Breast epithelium (tissue), 4 donors: Measurements from ENCODE around the gene TRIO. TPM values are rescaled to one million over a fixed set of nuclear protein-coding genes. Genes with fewer than 3 reads are reported as not detected.

Source experiments
- DNase-seq, 2 donors: peaks; one replicate each; pipeline ENCODE4 v3.0.0-alpha.2; 2019; ENCODE audit warnings: low spot score in 2 of 2
- H3K27ac ChIP-seq, 2 donors: fragments of 200-600 bp; sonication (generic) in 1 of 2; one replicate each; pipeline ENCODE4 v1.5.1; 2016 to 2019; ENCODE audit warnings: mild to moderate bottlenecking in 1 of 2
- H3K27me3 ChIP-seq, 2 donors: fragments of 200-600 bp; sonication (generic) in 1 of 2; one replicate each; pipeline versions ENCODE4 v1.5.1 to v1.6.0; 2017 to 2019; ENCODE audit warnings: control low read depth in 1 of 2, mild to moderate bottlenecking in 1 of 2
- H3K36me3 ChIP-seq: fragments of 200-600 bp; one replicate; pipeline ENCODE4 v1.5.1; 2019
- H3K4me1 ChIP-seq, 2 donors: fragments of 200-600 bp; sonication (generic); one replicate each; pipeline ENCODE4 v1.5.1; 2016 to 2019; ENCODE audit warnings: control low read depth in 1 of 2
- H3K4me3 ChIP-seq, 3 donors: fragments of 200-600 bp; sonication (generic); 1 replicate in 2 of 3; 2 replicates in 1 of 3; pipeline ENCODE4 v1.5.1; 2016 to 2019; ENCODE audit warnings: mild to moderate bottlenecking in 3 of 3, moderate library complexity in 2 of 3
- H3K9me3 ChIP-seq, 2 donors: fragments of 200-600 bp; sonication (generic) in 1 of 2; one replicate each; pipeline ENCODE4 v1.5.1; 2016 to 2019; ENCODE audit warnings: control low read depth in 1 of 2
- CTCF ChIP-seq, 3 donors: fragments of 450-650 bp; IDR thresholded peaks; one replicate each; pipeline ENCODE4 v1.5.1; 2016 to 2017; ENCODE audit warnings: antibody characterized with exemption in 3 of 3, mild to moderate bottlenecking in 3 of 3, moderate library complexity in 3 of 3
- POLR2A ChIP-seq: fragments of 450-650 bp; IDR thresholded peaks from one replicate; pipeline ENCODE4 v1.6.1; 2016; ENCODE audit warnings: antibody characterized with exemption, mild to moderate bottlenecking, moderate library complexity
- POLR2AphosphoS5 ChIP-seq, 3 donors: sonication (generic); formaldehyde crosslinking; IDR thresholded peaks; one replicate each; pipeline ENCODE4 v1.6.1; 2017; ENCODE audit warnings: antibody characterized with exemption in 3 of 3
- intact Hi-C: fragments of 100-400 bp; cut with DNase I; formaldehyde crosslinking; loops from one replicate; pipeline ENCODE4 v1.15.1; 2023; ENCODE audit warnings: low total_unique reads
- total RNA-seq, 3 donors: library from RNA; depleted of rRNA; stranded (reverse); fragments of >200 nt; gene quantifications; one replicate each; pipeline ENCODE4 v1.1.0, GENCODE V29; 2016

The TRIO gene
- total RNA-seq, 3 donors from 2014 or later = 191 to 209 (median 193) TPM

GRCh38 chr5:14440582-14441431 lies 297.7 kb downstream of the TRIO start:
- H3K27ac ChIP-seq = peak overlapping the region; percentile 71 to 79
- no peaks in the 10 kb centered on the region for H3K4me1 ChIP-seq
- TF ChIP-seq POLR2A (no peak), POLR2AphosphoS5 (IDR thresholded peaks at IDR 0.05) (peak in 1 of 3 donors; percentile 46), CTCF (IDR thresholded peaks at IDR 0.05) (no peak)
- H3K36me3 ChIP-seq = no peaks in the 10 kb centered on the region
- H3K27me3 ChIP-seq = no peaks in the 10 kb centered on the region
- intact Hi-C loops = no loop called here
- peak overlapping the region; percentile 52 to 60 (median 55) for H3K4me3 ChIP-seq
- DNase-seq = peak in 1 of 2 donors; percentile 41
- no peaks in the 10 kb centered on the region for H3K9me3 ChIP-seq

- no peak for DNase-seq
- TF ChIP-seq POLR2AphosphoS5 (IDR thresholded peaks at IDR 0.05) (no peak), POLR2A (no peak), CTCF (IDR thresholded peaks at IDR 0.05) (no peak)
- H3K36me3 ChIP-seq = no peaks in the 10 kb centered on the region
- H3K4me1 ChIP-seq = no peaks in the 10 kb centered on the region
- intact Hi-C loops = no loop called here
- H3K9me3 ChIP-seq = no peaks in the 10 kb centered on the region
- H3K27ac ChIP-seq = peak overlapping the region; percentile 71 to 79
- H3K27me3 ChIP-seq = no peaks in the 10 kb centered on the region
- H3K4me3 ChIP-seq = peak overlapping the region; percentile 52 to 60 (median 55)
Observed at GRCh38 chr5:14441641-14442040, 298.5 kb downstream of the TRIO start.

- TF ChIP-seq POLR2AphosphoS5 (IDR thresholded peaks at IDR 0.05) (no peak), POLR2A (no peak), CTCF (IDR thresholded peaks at IDR 0.05) (no peak)
- no peaks in the 10 kb centered on the region for H3K9me3 ChIP-seq
- no peak for DNase-seq
- H3K36me3 ChIP-seq = no peaks in the 10 kb centered on the region
- no peaks in the 10 kb centered on the region for H3K4me1 ChIP-seq
- peak overlapping the region; percentile 71 to 79 for H3K27ac ChIP-seq
- H3K27me3 ChIP-seq = no peaks in the 10 kb centered on the region
- intact Hi-C loops = no loop called here
- H3K4me3 ChIP-seq = peak overlapping the region; percentile 52 to 60 (median 55)
Observed at GRCh38 chr5:14442536-14442935, 299.4 kb downstream of the TRIO start.

- H3K9me3 ChIP-seq = no peaks in the 10 kb centered on the region
- H3K4me1 ChIP-seq = peaks cover 0 to 5% of the 10 kb centered on the region in 2 donors
- H3K36me3 ChIP-seq = no peaks in the 10 kb centered on the region
- no peaks in the 10 kb centered on the region for H3K27me3 ChIP-seq
- peak overlapping the region; percentile 52 to 60 (median 55) for H3K4me3 ChIP-seq
- TF ChIP-seq CTCF (IDR thresholded peaks at IDR 0.05) = no peak
- no peak for TF ChIP-seq POLR2A
- TF ChIP-seq POLR2AphosphoS5 (IDR thresholded peaks at IDR 0.05) = no peak
- H3K27ac ChIP-seq = peak overlapping the region; percentile 51 to 60
- DNase-seq = no peak
- intact Hi-C loops = no loop called here
Observed at GRCh38 chr5:14443671-14444093, 300.5 kb downstream of the TRIO start.

GRCh38 chr5:14444161-14444560 lies 301.0 kb downstream of the TRIO start:
- peaks cover 0 to 5% of the 10 kb centered on the region in 2 donors for H3K4me1 ChIP-seq
- no peak for TF ChIP-seq POLR2AphosphoS5 (IDR thresholded peaks at IDR 0.05)
- TF ChIP-seq CTCF (IDR thresholded peaks at IDR 0.05) = no peak
- no peak for TF ChIP-seq POLR2A
- DNase-seq = no peak
- intact Hi-C loops = no loop called here
- peak overlapping the region; percentile 60 to 72 for H3K27ac ChIP-seq
- no peaks in the 10 kb centered on the region for H3K9me3 ChIP-seq
- no peaks in the 10 kb centered on the region for H3K27me3 ChIP-seq
- peak overlapping the region in 1 of 3 donors; percentile 55 for H3K4me3 ChIP-seq
- no peaks in the 10 kb centered on the region for H3K36me3 ChIP-seq
